ENCODE data around the gene IGF2BP2.

IGF2BP2 gene

DNA sequence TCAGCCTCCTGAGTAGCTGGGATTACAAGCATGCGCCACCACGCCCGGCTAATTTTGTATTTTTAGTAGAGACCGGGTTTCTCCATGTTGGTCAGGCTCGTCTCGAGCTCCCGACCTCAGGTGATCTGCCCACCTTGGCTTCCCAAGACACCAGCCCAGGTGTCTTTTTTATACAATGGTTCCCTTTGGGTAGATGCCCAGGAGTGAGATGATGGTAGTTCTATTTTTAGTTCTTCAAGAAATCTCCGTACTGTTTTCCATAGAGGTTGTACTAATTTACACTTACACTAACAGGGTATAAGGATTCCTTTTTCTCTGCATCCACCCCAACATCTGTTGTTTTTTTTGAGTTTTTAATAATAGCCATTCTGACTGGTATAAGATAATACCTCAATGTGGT, 94.3 kb downstream of the IGF2BP2 start:
- DNase-seq (ENCODE audit: low read depth, low spot score), result no peak
- TF ChIP-seq, protein P1, sequence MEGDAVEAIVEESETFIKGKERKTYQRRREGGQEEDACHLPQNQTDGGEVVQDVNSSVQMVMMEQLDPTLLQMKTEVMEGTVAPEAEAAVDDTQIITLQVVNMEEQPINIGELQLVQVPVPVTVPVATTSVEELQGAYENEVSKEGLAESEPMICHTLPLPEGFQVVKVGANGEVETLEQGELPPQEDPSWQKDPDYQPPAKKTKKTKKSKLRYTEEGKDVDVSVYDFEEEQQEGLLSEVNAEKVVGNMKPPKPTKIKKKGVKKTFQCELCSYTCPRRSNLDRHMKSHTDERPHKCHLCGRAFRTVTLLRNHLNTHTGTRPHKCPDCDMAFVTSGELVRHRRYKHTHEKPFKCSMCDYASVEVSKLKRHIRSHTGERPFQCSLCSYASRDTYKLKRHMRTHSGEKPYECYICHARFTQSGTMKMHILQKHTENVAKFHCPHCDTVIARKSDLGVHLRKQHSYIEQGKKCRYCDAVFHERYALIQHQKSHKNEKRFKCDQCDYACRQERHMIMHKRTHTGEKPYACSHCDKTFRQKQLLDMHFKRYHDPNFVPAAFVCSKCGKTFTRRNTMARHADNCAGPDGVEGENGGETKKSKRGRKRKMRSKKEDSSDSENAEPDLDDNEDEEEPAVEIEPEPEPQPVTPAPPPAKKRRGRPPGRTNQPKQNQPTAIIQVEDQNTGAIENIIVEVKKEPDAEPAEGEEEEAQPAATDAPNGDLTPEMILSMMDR (IDR thresholded peaks at IDR 0.05; ENCODE audit: low read depth, low read length), result no peak
- in situ Hi-C loops (cut with HindIII; ENCODE audit: low sequenced_read_pairs), result no loop called here
- H3K4me3 ChIP-seq (ENCODE audit: low read depth, low read length), result no peak overlapping the region

GRCh38 chr3:185729337-185730055, 95.3 kb downstream of the IGF2BP2 start:
- peak; percentile 81 for DNase-seq (ENCODE audit: low read depth, low spot score)
- TF ChIP-seq, protein P1 (IDR thresholded peaks at IDR 0.05; ENCODE audit: low read depth, low read length), result no peak
- H3K4me3 ChIP-seq (ENCODE audit: low read depth, low read length), result no peak overlapping the region
- in situ Hi-C loops (cut with HindIII; ENCODE audit: low sequenced_read_pairs), result no loop called here

DNA sequence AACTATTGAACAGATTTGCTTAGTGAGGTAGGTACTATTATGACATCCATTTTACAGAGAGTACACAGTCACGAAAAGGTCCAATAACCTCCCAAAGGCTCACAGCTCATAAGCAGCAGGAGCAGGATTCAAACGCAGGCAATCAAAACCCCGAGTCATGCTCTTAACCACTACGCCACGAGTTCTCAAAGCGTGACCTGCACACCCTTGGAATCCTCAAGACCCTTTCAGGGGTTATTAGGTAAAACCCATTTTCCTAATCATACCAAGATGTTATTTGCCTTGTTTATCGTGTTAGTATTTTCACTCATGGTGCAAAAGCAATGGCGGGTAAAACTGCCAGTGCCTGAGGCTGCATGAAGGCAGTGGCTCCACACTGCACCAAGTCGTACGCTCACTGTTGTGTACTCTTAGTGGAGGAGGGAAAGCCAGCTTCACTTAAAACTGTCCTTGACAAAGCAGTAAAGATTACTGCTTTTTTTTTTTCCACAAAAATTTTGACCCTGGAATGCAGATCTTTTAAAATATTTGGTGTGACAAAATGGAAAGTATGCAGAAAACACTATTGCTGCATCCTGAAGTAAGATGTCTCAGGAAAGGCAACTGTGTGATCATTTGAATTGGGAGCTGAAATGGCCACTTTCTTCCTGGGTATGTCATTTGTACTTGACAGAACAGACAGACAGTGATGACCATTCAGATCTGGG, 96.1 kb downstream of the IGF2BP2 start:
- TF ChIP-seq, protein P1 (IDR thresholded peaks at IDR 0.05; ENCODE audit: low read depth, low read length), result no peak
- no peak for DNase-seq (ENCODE audit: low read depth, low spot score)
- in situ Hi-C loops (cut with HindIII; ENCODE audit: low sequenced_read_pairs), result no loop called here
- H3K4me3 ChIP-seq (ENCODE audit: low read depth, low read length), result no peak overlapping the region

DNA sequence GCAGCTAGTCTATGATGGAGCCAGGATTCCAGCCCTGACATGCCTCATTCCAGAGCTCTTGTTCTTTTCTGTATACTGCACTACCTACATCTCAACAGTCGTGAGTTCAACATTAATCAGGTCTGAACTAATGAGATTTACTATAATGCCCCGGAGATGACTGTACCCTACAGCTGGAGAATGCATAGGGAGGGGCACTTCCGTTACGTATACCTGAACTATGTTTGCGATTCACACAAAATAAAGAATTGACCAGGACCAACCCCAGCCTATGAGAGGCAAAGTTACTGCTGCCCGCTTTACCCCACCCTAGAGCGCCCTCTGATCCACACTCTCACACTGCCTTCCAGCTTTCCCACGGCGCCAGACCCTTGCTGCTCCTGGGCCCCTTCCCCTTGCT, 97.0 kb downstream of the IGF2BP2 start:
- TF ChIP-seq, protein P1 (IDR thresholded peaks at IDR 0.05; ENCODE audit: low read depth, low read length), result no peak
- H3K4me3 ChIP-seq (ENCODE audit: low read depth, low read length), result no peak overlapping the region
- in situ Hi-C loops (cut with HindIII; ENCODE audit: low sequenced_read_pairs), result no loop called here
- no peak for DNase-seq (ENCODE audit: low read depth, low spot score)

GRCh38 chr3:185726254-185726967, 98.4 kb downstream of the IGF2BP2 start:
- no peak overlapping the region for H3K4me3 ChIP-seq (ENCODE audit: low read depth, low read length)
- TF ChIP-seq, protein P1 (IDR thresholded peaks at IDR 0.05; ENCODE audit: low read depth, low read length), result no peak
- DNase-seq (ENCODE audit: low read depth, low spot score), result no peak
- in situ Hi-C loops (cut with HindIII; ENCODE audit: low sequenced_read_pairs), result no loop called here

- H3K4me3 ChIP-seq (ENCODE audit: low read depth, low read length), result no peak overlapping the region
- TF ChIP-seq, protein P1 (IDR thresholded peaks at IDR 0.05; ENCODE audit: low read depth, low read length), result no peak
- peak; percentile 63 for DNase-seq (ENCODE audit: low read depth, low spot score)
- in situ Hi-C loops (cut with HindIII; ENCODE audit: low sequenced_read_pairs), result no loop called here
These were observed 100.1 kb downstream of the IGF2BP2 start for GRCh38 chr3:185724761-185725160.

Data from astrocyte of the spinal cord (primary cell).